Embryonic facial prominence (tissue), 1 donor: Measurements from ENCODE around the gene TRIM66.

Experiments used
- DNase-seq: peaks from one replicate; pipeline ENCODE4 v3.0.0-alpha.2; 2016; ENCODE audit errors: extremely low spot score

The TRIM66 gene

DNA sequence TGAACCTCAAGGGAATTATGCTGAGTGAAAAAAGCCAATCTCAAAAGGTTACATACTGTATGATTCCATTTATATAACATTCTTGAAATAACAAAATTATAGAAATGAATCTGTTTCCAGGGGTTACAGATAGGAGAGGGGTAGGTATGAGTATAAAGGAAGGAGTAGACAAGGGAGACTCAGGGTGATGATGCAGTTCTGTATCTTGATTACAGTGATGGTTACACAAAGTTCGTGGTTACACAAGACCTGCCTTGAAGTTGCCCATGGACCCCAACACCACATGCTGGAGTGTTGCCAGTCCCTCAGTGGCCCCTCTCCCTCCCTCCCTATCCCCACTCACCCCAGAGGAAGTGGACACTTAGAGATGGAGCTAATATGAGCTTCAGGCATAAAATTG is 108.7 kb downstream of the TRIM66 start:
- no peak for DNase-seq

DNA sequence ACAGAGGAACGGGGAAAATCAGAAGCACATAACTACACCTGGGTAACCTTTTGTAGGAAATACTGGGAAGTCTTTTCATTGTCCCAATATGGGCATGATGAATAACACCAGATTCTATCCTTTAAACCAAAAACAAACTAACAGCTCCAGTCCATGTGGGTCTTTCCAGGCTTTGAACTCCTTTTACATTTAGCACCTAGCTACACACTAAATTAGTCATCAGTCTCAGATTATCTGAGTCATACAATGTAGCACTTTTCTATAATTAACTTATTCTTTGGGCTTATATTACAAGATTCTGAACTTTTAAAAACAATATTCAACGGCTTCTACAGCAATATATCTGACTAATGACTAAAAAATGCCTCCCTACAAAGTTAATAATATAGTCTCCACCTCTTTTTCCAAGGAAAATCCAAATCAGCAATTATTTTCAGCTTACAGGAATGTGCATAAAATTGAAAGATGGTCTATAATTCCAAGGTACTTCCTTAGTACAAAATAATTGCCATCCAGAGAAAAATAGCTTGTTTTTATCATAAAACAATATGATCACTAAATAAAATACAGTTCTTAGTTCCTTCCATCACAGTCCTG is 114.8 kb downstream of the TRIM66 start:
- no peak for DNase-seq

DNA sequence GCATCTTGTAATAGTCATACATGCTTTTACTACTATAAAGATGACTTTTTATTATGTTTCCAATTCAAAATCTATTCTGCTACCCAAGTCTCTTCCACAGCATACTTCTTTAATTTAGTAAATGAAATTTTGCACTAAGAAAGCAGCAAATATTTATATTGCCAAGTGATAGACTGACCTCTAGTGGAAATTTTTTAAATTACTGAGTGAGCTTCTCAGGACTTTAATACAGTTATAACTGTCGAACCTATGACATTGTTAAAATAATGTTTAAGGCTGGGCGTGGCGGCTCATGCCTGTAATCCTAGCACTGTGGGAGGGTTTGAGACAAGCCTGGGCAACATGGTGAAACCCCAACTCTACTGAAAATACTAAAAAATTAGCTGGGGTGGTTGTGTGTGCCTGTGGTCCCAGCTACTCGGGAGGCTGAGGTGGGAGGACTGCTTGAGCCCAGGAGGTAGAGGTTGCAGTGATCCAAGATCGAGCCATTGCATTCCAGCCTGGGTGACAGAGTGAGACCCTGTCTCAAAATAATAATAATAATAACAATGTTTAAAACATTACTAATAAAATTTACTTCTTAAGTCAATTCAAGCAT is 115.8 kb downstream of the TRIM66 start:
- peak; percentile 52 for DNase-seq

DNA sequence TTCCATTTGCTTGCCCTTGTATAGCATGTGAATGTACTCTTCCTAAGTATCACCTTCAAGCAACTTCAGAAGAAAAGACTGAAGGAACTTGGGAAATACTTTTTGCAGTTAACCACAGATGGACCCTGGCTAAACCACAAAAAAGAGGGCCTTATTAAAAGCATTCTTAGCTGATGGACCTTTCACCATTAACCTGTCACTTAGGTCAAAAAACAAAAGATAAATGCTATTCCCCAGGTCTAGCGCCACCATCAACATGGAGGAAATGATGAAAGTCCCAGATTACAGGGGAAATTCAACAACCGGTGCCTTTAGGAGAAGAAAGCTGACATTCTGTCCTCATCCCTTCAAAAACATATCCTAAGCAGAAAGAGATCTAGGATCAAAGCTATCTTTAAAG is 117.9 kb downstream of the TRIM66 start:
- DNase-seq: no peak
